HG02588 (cell line): ENCODE data around the gene R3HDM2.
"Not testable (repeated sequence)": the region's sequence is repeated elsewhere in the genome, so short reads cannot be mapped to it uniquely, and the experiment has no call there.

Experiments used
- ATAC-seq: cut with Tn5 transposase; IDR thresholded peaks from one replicate; pipeline ENCODE4 v1.9.1; 2021; ENCODE audit warnings: mild to moderate bottlenecking, moderate library complexity; ENCODE audit not compliant: unreplicated experiment

Gene R3HDM2

DNA sequence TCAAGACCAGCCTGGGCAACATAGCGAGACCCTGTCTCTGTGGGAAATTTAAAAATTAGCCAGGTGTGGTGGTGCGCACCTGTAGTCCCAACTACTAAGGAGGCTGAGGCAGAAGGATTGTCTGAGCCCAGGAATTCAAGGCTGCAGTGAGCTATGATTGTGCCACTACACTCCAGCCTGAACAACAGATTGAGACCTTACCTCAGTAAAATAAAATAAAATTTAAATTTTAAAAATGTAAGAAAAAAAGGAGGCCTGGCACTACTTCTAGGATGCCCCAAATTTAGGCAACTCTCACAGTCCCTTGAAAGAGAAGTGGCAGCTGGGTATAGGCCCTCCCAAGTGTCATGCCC, 23.3 kb upstream of the R3HDM2 start:
- no peak for ATAC-seq

GRCh38 chr12:57452937-57453509, 22.2 kb upstream of the R3HDM2 start:
- no peak for ATAC-seq

GRCh38 chr12:57452181-57452936, 21.5 kb upstream of the R3HDM2 start:
- ATAC-seq, result no peak

GRCh38 chr12:57451233-57451778, 20.5 kb upstream of the R3HDM2 start:
- no peak for ATAC-seq

DNA sequence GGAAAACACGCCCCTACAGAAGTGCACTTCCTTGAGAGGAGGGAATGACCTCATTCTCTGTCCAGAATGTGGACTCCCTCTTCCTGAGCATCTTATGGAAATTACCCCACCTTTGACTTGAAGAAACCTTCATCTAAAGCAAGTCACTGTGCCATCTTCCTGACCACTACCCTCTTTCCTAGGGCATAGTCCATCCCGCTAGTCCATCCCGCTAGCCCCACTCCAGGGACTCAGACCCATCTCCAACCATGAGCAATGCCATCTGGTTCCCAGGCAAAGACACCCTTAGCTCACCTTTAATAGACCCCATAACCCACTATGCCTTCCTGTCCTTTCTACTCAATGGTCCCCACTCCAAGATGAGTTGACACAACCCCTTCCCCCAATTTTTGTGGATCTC, 19.2 kb upstream of the R3HDM2 start:
- no peak for ATAC-seq

GRCh38 chr12:57449375-57449774, 18.5 kb upstream of the R3HDM2 start:
- no peak for ATAC-seq

- no peak for ATAC-seq
These were observed 17.8 kb upstream of the R3HDM2 start for GRCh38 chr12:57448669-57449068.

DNA sequence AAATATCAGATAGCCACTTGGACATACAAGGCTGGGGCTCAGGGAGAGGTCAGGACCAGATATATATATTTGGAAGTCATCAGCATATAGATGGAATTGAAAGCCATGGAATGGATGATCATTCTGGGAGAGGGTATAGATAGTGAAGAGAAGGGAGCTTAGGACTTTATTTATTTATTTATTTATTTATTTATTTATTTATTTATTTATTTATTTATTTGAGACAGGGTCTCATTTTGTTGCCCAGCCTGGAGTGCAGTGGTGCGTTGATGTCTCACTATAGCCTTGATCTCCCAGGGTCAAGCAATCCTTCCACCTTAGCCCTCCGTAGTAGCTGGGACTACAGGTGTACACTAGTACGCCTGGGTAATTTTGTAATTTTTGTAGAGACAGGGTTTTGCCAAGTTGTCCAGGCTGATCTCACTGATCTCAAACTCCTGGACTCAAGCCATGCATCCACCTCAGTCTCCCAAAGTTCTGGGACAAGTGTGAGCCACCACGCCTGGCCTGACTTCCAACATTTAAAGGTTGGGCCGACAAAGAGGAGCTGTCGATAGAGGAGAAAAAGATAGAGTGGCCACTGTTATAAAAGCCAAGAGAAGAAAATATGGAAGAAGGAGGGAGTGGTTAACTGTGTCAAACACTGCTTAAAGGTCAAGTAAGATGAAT, 15.6 kb upstream of the R3HDM2 start:
- ATAC-seq, result no peak

- ATAC-seq, result no peak
These were observed 13.9 kb upstream of the R3HDM2 start for GRCh38 chr12:57444744-57445143.

- ATAC-seq, result not testable (repeated sequence)
These were observed 13.5 kb upstream of the R3HDM2 start for GRCh38 chr12:57444337-57444736.

DNA sequence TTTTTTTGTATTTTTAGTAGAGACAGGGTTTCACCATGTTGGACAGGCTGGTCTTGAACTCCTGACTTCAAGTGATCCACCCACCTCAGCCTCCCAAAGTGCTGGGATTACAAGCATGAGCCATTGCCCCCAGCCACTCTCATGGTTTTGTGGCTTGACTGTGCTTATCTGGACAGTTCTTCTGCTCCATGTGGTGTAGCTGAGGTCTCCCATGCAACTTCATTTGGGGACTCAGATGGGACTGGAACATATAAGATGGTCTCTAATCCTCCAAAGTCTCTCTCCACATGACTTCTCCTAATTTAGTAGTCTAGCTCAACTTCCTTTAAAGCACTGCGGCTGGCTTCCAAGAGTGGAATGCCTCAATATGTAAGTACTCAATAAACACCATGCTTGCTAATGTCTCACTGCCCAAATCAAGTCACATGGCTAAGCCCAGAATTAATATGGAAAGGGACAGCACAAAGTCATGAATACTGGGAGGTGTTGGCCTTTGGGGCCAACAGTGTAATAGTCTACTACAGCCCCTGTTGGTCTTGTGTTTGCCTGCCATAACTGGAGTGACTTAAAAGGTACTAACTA, 11.1 kb upstream of the R3HDM2 start:
- no peak for ATAC-seq

DNA sequence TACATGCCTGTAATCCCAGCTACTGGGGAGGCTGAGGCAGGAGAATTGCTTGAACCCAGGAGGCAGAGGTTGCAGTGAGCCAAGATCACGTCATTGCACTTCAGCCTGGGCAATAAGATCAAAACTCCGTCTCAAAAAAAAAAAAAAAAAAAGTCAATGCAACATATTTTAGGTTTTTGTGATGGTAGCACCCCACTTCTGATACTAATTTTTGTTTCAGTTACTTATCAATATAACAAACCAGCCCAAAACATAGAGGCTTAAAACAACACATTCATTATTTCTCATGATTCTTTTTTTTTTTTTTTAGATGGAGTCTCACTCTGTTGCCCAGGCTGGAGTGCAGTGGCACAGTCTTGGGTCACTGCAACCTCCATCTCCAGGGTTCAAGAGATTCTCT, 10.6 kb upstream of the R3HDM2 start:
- not testable (repeated sequence) for ATAC-seq

GRCh38 chr12:57439762-57440266, 9.0 kb upstream of the R3HDM2 start:
- no peak for ATAC-seq

DNA sequence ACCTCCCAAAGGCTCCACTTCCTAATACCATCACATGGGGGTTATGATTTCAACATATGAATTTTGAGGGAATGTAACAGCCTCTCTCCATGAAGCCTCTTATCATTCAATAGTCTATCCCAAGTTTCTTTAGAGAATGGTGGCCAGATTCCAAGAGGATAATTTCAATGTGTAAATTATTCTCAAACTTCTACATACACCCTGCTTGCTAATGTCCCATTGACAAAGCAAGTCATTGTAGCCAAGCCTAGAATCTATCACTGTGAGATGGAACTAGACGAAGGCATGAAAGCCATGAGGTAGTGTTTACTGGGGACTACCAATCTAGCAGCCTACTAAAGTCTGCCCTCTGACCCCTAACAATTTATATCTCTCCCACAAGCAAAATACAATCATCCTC, 7.6 kb upstream of the R3HDM2 start:
- no peak for ATAC-seq

GRCh38 chr12:57435293-57435692, 4.5 kb upstream of the R3HDM2 start:
- ATAC-seq, result no peak

GRCh38 chr12:57434517-57435223, 3.8 kb upstream of the R3HDM2 start, which contains the start of gene INHBC:
TSS of gene INHBC (plus strand) at chr12:57434784. CDS start at chr12:57434887, 103 bp downstream.
- no peak for ATAC-seq

GRCh38 chr12:57433370-57433769, 2.5 kb upstream of the R3HDM2 start:
- ATAC-seq, result no peak

- no peak for ATAC-seq
These were observed 878 bp upstream of the R3HDM2 start for GRCh38 chr12:57431654-57432188.

DNA sequence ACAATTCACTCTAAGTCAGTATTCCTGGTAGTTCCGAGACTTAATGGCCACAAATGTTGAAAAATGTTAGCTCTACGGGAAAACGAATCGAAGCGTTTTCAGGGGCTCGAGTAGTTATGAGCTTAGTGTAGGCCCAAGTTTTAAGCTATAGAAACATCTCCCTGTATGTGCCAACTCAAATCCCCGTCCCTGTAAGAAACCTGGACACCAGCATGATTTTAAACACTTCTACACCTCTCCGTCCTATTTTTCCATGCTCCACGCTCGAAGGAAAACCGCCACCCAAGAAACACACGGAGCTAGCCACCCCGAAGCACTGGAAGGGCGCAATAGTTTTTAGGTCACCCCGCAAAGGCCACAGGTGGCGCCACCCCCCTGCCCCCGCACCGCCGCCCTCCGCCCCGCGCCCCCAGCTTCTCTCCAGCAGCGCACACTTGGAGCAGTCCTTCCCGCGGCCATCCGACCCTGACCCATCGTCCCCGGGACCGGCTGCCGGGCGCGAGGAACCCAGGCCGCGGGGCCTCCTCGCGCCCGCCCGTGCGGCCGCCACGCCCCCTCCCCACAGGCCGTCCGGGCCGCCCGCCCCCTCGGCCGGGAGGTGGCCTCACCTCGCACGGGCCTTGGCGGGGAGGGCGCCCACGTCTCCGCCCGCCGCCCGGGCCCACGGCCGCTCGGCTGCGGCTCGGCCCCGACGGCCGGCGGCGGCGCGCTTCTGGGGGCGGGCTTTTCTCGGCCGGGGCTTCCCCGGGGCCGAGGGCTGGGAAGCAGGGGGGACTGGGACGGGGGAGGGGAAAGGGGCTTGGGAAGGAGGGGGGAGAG, 522 bp downstream of the R3HDM2 start:
- peak; percentile 56 for ATAC-seq
